HG03135 (cell line): ENCODE measurements around the gene ACOX2.

ENCODE experiments used
- ATAC-seq: cut with Tn5 transposase; IDR thresholded peaks from one replicate; pipeline ENCODE4 v1.9.1; 2021; ENCODE audit warnings: mild to moderate bottlenecking, moderate library complexity; ENCODE audit not compliant: unreplicated experiment

The ACOX2 gene

DNA sequence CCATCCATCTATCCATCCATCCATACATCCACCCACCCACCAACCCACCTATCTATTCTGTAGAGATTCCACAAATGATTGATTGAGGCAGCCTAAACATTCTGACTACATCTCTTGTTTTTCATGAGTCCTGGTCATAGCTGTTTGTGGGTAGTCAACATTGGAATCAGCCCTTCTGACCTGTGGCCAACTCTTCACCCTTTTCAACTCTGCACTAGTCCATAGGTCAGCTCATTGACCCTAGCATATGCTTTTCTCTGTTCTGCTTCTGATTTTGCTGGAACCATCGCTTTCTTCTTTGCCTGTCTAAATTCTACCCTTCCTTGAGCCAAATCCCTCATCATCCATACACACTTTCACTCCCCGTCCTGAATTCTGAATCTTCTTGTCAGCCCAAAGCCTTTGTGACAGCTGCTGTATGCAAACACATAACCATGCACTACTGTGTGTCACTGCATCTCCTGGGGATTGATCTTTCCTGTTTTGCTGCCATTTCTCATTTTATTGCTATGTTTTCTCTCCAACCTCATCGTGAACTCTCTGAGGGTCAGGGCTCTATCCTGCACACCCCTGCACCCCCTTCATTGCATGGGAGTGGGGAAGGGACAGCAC, 61.9 kb downstream of the ACOX2 start:
- ATAC-seq: no peak

DNA sequence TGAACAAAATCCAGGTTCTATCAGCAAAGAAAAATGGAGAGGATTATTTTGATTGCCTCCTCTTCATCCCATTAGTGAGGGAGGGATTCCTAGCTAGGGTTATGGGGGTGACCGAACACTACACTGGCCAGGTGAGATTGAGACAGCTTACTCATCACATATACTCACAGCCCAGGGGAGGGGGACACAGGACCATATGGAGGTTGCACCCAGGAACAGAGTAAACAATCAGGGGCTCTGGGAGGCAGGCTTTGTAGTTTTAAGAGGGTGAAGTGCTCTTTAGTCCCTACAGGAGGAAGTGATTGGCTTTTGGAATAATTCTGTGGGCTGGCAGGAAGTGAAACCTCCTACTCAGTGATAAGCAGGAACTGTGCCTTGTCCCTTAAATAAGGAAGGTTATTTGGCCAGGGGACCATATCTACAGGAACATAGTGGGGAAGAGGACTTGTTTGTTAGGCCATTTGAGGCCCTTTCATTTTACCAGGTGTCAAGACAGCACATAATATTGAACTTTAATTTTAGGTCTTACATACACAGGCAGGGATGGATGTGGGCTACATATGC, 62.6 kb downstream of the ACOX2 start:
- no peak for ATAC-seq

DNA sequence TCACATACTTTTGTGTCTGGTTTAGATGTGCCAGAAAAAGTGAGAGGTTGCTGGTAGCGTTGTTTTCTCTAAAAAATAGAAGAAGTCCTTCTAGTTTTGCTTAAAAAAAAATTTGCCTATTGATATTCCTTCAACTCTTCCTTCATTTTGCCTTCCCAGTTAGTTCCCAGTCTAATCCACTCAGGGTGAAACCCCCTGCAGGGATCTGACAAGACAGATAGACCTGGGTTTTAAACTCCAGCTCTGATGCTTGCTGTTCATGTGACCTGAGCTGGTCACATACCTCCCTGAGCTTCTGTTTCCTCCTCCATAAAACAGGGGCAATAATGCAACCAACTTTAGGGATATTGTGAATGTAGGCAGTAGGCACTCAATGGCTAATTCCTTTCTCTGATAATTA, 63.7 kb downstream of the ACOX2 start:
- no peak for ATAC-seq

DNA sequence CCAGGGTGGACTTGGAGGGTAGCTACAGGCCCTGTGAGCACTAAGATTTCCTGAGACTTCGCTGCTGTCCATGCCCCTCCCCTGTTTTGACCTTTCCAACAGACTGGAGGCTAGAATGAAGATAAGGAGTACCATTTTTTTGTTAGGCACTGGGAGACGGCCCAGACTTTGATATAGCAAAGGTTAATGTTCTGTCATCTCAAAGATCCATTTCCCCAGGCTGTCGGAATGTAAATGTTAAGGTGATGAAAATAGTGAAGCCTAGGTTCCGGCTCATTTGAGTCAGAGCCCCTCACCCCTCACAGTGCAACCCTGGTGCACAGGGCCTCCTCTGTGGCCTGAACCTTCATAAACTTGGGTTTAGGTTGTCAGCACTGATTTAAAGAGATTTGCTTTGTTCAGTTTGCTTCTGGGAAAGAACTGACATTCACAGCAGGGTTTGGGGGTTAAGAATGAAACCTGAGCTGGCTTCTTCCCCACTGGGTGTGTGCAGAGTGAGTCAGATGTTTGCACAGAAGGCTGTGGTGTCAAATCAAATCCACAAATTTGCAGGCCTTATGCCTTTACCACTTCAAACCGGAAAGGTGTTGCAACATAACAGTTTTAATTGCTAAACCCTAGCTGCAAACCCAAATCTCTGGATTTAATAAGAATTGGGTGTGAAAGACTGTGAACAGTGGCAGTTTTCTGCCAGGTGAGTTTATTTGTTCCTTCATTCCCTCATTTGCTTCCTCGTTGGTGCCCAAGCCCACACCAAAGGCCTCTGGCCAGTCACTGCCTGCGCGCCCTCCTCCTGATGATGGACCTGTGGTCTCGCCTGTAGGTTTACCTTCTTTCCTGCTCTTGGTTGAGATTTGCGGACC, 65.7 kb downstream of the ACOX2 start:
- ATAC-seq: no peak

DNA sequence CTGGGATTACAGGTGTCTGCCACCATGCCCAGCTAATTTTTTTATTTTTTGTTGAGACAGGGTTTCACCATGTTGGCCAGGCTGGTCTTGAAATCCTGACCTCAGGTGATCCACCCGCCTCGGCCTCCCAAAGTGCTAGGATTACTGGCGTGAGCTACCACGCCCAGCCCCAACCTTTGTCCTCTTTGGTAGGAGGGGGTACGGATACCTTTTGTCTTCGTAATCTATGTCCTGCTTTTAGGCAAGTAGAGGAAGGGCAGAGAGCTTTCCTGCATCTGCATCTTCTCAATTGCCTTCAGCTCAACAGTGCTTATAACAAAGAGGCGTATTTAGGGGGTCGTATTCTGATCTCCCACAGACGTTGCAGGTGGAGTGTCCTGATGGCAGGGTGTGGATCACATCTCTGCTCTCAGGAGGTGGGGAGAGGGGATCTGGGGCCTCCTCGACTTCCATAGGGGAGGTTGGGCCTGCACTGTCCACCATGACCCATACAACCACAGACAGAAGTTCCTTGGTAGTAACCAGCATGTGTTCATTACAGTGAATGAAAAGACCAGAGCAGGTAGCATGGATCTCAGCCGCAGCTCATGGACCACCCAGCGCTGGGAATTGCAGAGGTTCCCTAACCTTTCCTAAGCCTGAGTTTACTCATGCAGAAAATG, 66.5 kb downstream of the ACOX2 start:
- ATAC-seq: no peak

DNA sequence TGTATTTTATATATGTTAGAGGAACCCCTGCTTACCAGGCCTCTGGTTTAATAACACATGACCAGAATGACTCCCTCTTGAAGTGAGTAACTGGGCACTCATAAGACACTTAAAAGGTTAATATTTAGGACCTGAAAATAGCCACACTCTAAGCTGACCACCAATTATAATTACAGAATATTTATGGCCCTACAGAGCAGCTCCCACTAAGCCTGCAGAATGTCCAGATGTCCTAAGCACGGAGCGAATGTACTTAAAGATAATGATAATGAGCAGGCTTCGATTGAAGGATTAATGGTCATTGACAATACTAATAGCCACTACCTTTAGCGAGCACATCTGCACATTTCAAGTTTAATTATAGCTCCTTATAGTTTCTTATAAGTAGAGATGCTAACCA, 67.9 kb downstream of the ACOX2 start:
- no peak for ATAC-seq

DNA sequence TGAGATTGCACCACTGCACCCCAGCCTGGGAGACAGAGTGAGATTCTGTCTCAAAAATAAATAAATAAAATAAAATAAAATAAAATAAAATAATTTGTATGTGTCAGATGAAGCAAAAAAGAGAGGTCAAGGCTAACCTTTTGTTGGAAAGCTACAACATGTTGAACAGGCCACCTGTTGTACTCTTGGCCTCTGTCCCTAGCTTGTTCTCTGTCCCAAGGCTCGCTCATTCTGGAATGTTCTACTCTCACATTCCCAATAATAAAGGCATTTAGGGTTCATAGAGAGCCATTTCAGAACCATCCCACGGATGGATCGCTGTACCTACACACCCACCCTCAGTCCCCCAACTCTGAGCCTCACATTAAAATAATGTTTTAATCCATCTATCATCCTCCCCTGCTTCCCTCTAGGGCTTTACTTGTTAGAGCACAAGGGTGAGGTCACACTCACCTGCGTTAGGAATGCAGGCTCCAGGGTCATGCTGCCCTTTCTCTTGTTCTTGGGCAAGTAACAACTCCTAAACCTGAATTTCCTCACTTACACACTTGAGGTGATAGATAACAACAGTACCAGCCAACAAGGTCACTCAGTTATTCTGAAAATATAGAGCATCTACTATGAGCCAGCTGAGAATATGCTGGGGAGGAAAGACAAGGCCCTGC, 70.0 kb downstream of the ACOX2 start:
- ATAC-seq: no peak

DNA sequence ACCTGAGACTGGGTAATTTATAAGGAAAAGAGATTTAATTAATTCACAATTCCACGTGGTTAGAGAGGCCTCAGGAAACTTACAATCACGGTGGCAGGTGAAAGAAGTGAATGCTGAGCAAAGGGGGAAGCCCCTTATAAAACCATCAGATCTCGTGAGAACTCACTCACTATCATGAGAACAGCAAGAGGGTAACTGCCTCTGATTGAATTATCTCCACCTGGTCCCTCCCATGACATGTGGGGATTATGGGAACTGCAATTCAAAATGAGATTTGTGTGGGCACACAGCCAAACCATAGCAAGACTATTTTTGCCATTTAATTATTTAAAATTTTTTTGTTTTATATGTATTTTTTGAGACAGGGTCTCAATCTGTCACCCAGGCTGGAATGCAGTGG, 72.1 kb downstream of the ACOX2 start:
- ATAC-seq: no peak

DNA sequence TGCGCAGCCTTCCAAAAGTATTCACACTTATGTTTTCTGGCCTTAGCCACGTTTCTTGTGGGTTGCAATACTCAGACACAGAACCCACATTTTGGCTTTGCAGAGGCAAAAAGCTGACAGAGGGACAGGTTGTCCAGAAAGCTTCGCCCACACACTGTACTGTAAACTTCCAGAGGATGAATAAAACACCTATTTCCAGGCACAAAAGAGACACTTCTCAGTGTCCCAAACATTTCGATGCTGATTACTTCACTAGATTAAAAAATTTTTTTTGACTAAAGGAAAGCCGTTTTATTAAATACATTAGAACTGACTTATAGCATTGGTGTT, 73.1 kb downstream of the ACOX2 start:
- ATAC-seq: no peak

DNA sequence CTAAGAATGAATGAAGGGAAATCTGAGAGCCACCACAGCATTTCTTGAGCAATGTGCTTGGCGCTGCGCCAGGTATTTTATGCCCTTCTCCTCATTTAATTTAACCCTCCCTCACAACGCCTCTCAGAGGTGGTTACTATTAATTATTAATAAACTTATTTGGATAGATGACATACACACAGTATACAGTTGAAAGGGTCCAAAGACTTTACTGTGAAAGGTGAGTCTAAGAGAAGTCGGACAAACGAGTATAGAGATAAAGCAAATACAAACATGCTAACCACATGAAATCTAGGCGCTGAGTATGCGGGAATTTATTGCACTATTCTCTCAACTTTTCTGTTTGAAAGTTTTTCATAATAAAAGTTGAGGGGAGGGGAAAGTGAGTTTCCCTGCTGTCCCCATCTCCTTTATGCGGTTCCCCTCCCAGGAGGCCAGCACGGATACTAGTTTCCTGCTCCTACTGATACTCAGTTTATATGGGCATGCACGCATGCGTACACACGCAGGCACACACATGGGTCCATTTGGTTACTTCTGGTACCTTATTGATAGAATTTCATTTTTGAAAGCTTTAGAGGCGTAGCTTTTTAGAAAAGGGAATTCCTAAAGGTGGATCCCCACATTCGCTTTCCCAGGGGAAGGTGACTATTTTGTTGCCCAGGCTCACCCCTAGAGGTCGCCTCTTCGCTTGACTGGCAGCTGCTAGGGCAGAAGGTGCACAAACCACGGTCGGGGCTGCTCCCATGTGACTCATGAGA, 73.6 kb downstream of the ACOX2 start:
- ATAC-seq: peak; percentile 82

DNA sequence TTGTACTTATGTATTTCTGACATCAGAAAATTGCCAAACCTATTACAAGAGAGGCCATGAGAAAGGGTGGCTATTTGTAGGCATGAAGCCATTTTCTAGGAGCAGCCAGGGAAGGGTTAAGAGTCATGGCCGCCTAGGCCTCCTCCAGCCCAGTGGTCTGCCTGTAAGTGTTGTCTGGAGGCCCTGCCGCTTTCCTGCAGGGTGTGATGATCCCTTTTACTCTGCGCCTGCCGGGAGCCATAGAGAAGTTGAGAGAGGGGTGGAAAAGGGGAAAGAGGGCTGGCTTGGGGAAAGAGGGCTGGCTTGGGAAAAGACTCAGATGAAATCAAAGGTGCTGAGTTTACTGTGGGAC, 74.2 kb downstream of the ACOX2 start:
- no peak for ATAC-seq

DNA sequence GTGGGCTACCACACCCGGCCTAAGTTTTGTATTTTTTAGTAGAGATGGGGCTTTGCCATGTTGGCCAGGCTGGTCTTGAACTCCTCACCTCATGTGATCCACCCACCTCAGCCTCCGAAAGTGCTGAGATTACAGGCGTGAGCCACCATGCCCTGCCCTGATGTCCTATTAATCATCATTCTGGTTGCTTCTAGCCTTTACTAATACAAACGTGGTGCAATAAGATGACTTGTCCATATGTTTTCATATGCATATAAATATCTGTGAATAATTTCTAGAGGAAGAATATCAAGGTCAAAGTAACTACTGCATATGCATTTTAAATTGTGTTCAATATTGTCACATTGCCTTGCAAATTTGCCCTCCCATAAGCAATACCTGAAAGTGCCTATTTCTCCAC, 77.8 kb downstream of the ACOX2 start:
- no peak for ATAC-seq
